Keratinocyte (primary cell): ENCODE data around the gene SLC9A3. TPM values are rescaled to one million over a fixed set of nuclear protein-coding genes. Genes with fewer than 3 reads are reported as not detected.

Experiments used
- DNase-seq: peaks from one replicate; pipeline ENCODE4 v3.0.0-alpha.2; 2011; ENCODE audit warnings: low read depth, missing footprints, low spot score
- FAIRE-seq: peaks from 2 replicates; lab custom pipeline; 2011; peaks lifted over from hg19 to GRCh38; lab: Jason Lieb, UNC
- H2AFZ ChIP-seq: 2 replicates; pipeline ENCODE4 v1.6.0; 2012; ENCODE audit warnings: low read length, control low read depth, inconsistent platforms; ENCODE audit not compliant: control insufficient read depth
- H3K27ac ChIP-seq: 2 replicates; pipeline ENCODE4 v1.5.1; 2011; ENCODE audit warnings: low read length; ENCODE audit not compliant: control insufficient read depth, insufficient read depth
- H3K27me3 ChIP-seq: 3 replicates; pipeline ENCODE4 v1.6.0; 2011; ENCODE audit warnings: low read length; ENCODE audit not compliant: control insufficient read depth, insufficient read depth; ENCODE audit errors: extremely low read depth
- H3K36me3 ChIP-seq, 2 experiments: 2 replicates in 1 of 2; 3 replicates in 1 of 2; pipeline ENCODE4 v1.5.1; 2011; ENCODE audit warnings: low read length in 2 of 2, mild to moderate bottlenecking in 1 of 2; ENCODE audit not compliant: control insufficient read depth in 2 of 2, insufficient read depth in 2 of 2; ENCODE audit errors: extremely low read depth in 1 of 2
- H3K4me1 ChIP-seq: 3 replicates; pipeline ENCODE4 v1.5.1; 2011; ENCODE audit warnings: low read length; ENCODE audit not compliant: control insufficient read depth, insufficient read depth; ENCODE audit errors: extremely low read depth
- H3K4me2 ChIP-seq: 3 replicates; pipeline ENCODE4 v1.6.0; 2011; ENCODE audit warnings: low read depth, low read length; ENCODE audit not compliant: control insufficient read depth, insufficient read depth; ENCODE audit errors: extremely low read depth
- H3K4me3 ChIP-seq, 3 experiments: fragments of 200-600 bp in 1 of 3; sonication (generic) in 1 of 3; 2 replicates in 2 of 3; 3 replicates in 1 of 3; pipeline ENCODE4 v1.5.1; 2011 to 2016; ENCODE audit warnings: low read length in 3 of 3, mild to moderate bottlenecking in 3 of 3, control low read depth in 2 of 3, inconsistent platforms in 1 of 3, low read depth in 1 of 3, mixed read lengths in 1 of 3, mixed run types in 1 of 3, moderate library complexity in 1 of 3; ENCODE audit not compliant: control insufficient read depth in 2 of 3, insufficient read depth in 2 of 3; ENCODE audit errors: extremely low read depth in 1 of 3
- H3K79me2 ChIP-seq: 2 replicates; pipeline ENCODE4 v1.6.0; 2012; ENCODE audit warnings: low read length; ENCODE audit not compliant: control insufficient read depth, insufficient read depth
- H3K9ac ChIP-seq: 3 replicates; pipeline ENCODE4 v1.6.0; 2011; ENCODE audit warnings: low read length; ENCODE audit not compliant: control insufficient read depth, insufficient read depth; ENCODE audit errors: extremely low read depth
- H3K9me1 ChIP-seq: 3 replicates; pipeline ENCODE4 v1.6.0; 2011; ENCODE audit warnings: low read length; ENCODE audit not compliant: control insufficient read depth, insufficient read depth; ENCODE audit errors: extremely low read depth
- H3K9me3 ChIP-seq: 2 replicates; pipeline ENCODE4 v1.5.1; 2012; ENCODE audit warnings: low read depth, low read length; ENCODE audit not compliant: control insufficient read depth
- H4K20me1 ChIP-seq: 3 replicates; pipeline ENCODE4 v1.6.0; 2011; ENCODE audit warnings: low read length; ENCODE audit not compliant: control insufficient read depth, insufficient read depth; ENCODE audit errors: extremely low read depth
- EZH2 ChIP-seq: IDR thresholded peaks from one replicate; pipeline ENCODE4 v1.6.1; 2012; ENCODE audit warnings: inconsistent platforms, mild to moderate bottlenecking, low read length, moderate library complexity
- dilution Hi-C: fragments of 300-500 bp; cut with MboI; formaldehyde crosslinking; loops from one replicate; pipeline ENCODE4 v1.7.0; 2020; ENCODE audit warnings: low sequenced_read_pairs; ENCODE audit not compliant: extremely low pct_ligation_motif_present
- polyA plus RNA-seq, 5 experiments: library from polyadenylated mRNA; depleted of rRNA in 3 of 5; stranded (reverse) in 3 of 5; stranded (forward) in 1 of 5; unstranded in 1 of 5; fragments of >200 nt; gene quantifications; 1 replicate in 1 of 5; 2 replicates in 3 of 5; 3 replicates in 1 of 5; pipeline versions ENCODE4 v1.2.1 to v1.2.3, GENCODE V29; 2011 to 2012; ENCODE audit warnings: missing spikeins in 2 of 5, low read depth in 1 of 5, low replicate concordance in 1 of 5
- TF ChIP-seq, protein P1 (sequence below), 3 experiments: IDR thresholded peaks in 1 of 3; conservative IDR thresholded peaks in 1 of 3; optimal IDR thresholded peaks in 1 of 3; 2 replicates in 2 of 3; 3 replicates in 1 of 3; pipeline versions ENCODE3 to v1.5.1; 2011; ENCODE audit warnings: low read length in 3 of 3, mild to moderate bottlenecking in 3 of 3, moderate library complexity in 2 of 3, control low read depth in 1 of 3, inconsistent platforms in 1 of 3; ENCODE audit not compliant: insufficient read depth in 2 of 3; ENCODE audit errors: extremely low read depth in 1 of 3

The SLC9A3 gene
- polyA plus RNA-seq, 1 donor (not counting 4 experiments of a cell fraction or from before 2014, with no cell fraction given): 0.55 TPM

DNA sequence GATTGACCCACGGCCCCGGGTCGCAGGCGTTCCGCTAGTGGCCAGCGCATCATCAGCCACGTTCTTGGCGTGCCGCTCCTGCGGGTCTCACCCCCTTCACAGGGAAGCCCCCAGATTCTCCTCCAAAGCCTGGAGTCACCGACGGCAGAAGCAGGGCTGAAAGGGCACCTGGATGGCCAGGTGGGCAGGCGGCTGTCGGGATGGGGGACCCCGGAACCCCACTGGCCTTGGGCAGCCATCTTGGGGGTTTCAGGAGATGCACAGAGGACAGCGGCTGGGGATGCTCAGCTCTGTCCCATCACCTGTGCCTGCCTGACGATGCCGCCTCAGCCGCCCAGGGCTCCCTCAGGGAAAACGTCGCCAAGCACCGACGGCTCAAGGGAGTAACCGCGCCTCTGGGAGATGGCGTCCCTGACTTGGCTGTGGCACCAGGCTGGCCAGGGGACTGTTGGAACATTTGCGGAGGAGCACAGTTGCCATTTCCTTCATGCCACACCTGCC lies 14.1 kb upstream of the SLC9A3 start:
- FAIRE-seq (no peak), DNase-seq (no peak)
- H2AFZ ChIP-seq: no peak overlapping the region
- H3K79me2 ChIP-seq: no peaks in the 10 kb centered on the region
- peaks cover 44% of the 10 kb centered on the region for H3K27me3 ChIP-seq
- no peaks in the 10 kb centered on the region for H4K20me1 ChIP-seq
- H3K4me1 ChIP-seq: no peaks in the 10 kb centered on the region
- TF ChIP-seq, protein P1, sequence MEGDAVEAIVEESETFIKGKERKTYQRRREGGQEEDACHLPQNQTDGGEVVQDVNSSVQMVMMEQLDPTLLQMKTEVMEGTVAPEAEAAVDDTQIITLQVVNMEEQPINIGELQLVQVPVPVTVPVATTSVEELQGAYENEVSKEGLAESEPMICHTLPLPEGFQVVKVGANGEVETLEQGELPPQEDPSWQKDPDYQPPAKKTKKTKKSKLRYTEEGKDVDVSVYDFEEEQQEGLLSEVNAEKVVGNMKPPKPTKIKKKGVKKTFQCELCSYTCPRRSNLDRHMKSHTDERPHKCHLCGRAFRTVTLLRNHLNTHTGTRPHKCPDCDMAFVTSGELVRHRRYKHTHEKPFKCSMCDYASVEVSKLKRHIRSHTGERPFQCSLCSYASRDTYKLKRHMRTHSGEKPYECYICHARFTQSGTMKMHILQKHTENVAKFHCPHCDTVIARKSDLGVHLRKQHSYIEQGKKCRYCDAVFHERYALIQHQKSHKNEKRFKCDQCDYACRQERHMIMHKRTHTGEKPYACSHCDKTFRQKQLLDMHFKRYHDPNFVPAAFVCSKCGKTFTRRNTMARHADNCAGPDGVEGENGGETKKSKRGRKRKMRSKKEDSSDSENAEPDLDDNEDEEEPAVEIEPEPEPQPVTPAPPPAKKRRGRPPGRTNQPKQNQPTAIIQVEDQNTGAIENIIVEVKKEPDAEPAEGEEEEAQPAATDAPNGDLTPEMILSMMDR (optimal IDR thresholded peaks at IDR 0.05 in 1 of 3, IDR thresholded peaks at IDR 0.05 in 1 of 3, conservative IDR thresholded peaks at IDR 0.05 in 1 of 3; ENCODE audit: extremely low read depth in 1 of 3, insufficient read depth in 2 of 3, low read length in 3 of 3): no peak
- no peaks in the 10 kb centered on the region for H3K9me3 ChIP-seq
- no peak overlapping the region for H3K4me2 ChIP-seq
- no peaks in the 10 kb centered on the region for H3K36me3 ChIP-seq
- H3K9ac ChIP-seq: no peak overlapping the region
- H3K9me1 ChIP-seq: no peaks in the 10 kb centered on the region
- no peak overlapping the region for H3K27ac ChIP-seq
- dilution Hi-C loops: no loop called here
- H3K4me3 ChIP-seq: no peak overlapping the region

DNA sequence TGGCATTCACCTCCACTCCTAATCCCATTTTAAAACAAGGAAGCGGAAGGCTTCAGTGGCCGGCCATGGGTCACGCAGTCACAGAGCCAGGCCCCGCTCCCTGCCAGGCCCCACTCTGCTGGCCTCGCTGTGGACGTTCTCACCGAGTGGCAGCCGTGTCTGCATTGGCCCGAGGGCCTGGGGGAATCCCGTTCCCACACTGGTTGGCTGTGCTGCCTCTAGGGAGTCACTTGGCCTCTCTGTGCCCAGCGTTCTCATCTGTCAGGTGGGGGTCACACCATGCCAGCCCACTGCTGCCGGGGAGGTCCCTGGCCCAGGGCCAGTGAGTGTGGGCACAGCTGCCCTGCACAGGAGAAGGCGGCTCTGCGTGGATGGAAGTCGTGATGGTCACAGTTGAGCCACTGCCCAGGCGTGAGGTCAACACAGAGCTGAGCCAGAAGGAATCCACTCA lies 13.4 kb upstream of the SLC9A3 start:
- FAIRE-seq: no peak
- dilution Hi-C loops: no loop called here

More for the DNA sequence above, 13.4 kb upstream of the SLC9A3 start:
- Histone ChIP-seq H3K9me3 (no peaks in the 10 kb centered on the region), H3K4me1 (no peaks in the 10 kb centered on the region), H2AFZ (no peak overlapping the region), H3K27ac (no peak overlapping the region), H3K36me3 (no peaks in the 10 kb centered on the region), H3K79me2 (no peaks in the 10 kb centered on the region), H3K4me2 (no peak overlapping the region), H3K4me3 (no peak overlapping the region), H4K20me1 (no peaks in the 10 kb centered on the region), H3K9me1 (no peaks in the 10 kb centered on the region), H3K9ac (no peak overlapping the region), H3K27me3 (peaks cover 50% of the 10 kb centered on the region)
- TF ChIP-seq, protein P1 (optimal IDR thresholded peaks at IDR 0.05 in 1 of 3, IDR thresholded peaks at IDR 0.05 in 1 of 3, conservative IDR thresholded peaks at IDR 0.05 in 1 of 3; ENCODE audit: extremely low read depth in 1 of 3, insufficient read depth in 2 of 3, low read length in 3 of 3): no peak
- TF ChIP-seq EZH2: no peak
- no peak for DNase-seq
